CD14-positive monocyte (primary cell): ENCODE results near the gene BMP2. TPM values are rescaled to one million over a fixed set of nuclear protein-coding genes. Genes with fewer than 3 reads are reported as not detected.

Source experiments
- DNase-seq, 3 donors: peaks; one replicate each; pipeline ENCODE4 v3.0.0-alpha.2; 2011 to 2022
- H2AFZ ChIP-seq: 2 replicates; pipeline ENCODE4 v1.6.0; 2012; ENCODE audit warnings: mild to moderate bottlenecking, low read depth, low read length, inconsistent platforms; ENCODE audit not compliant: insufficient read depth, poor library complexity, severe bottlenecking
- H3K27ac ChIP-seq, 2 donors: 1 replicate in 1 of 2; 2 replicates in 1 of 2; pipeline ENCODE4 v1.5.1; 2012 to 2013; ENCODE audit warnings: low read length in 2 of 2, control low read depth in 1 of 2, inconsistent platforms in 1 of 2, low read depth in 1 of 2, mild to moderate bottlenecking in 1 of 2
- H3K27me3 ChIP-seq, 2 donors: one replicate each; pipeline versions ENCODE4 v1.6.0 to v1.6.1; 2011 to 2013; ENCODE audit warnings: low read length in 2 of 2; ENCODE audit not compliant: control insufficient read depth in 2 of 2, insufficient read depth in 2 of 2
- H3K36me3 ChIP-seq, 2 donors: replicated peaks in 1 of 2; 1 replicate in 1 of 2; 2 replicates in 1 of 2; pipeline versions ENCODE4 v1.5.1 to v1.6.1; 2012 to 2013; ENCODE audit warnings: low read length in 2 of 2, control low read depth in 1 of 2, inconsistent platforms in 1 of 2, mild to moderate bottlenecking in 1 of 2; ENCODE audit not compliant: insufficient read depth in 2 of 2, control insufficient read depth in 1 of 2
- H3K4me1 ChIP-seq, 2 donors: 1 replicate in 1 of 2; 2 replicates in 1 of 2; pipeline versions ENCODE4 v1.5.1 to v1.6.1; 2012 to 2013; ENCODE audit warnings: low read length in 2 of 2, control low read depth in 1 of 2, inconsistent platforms in 1 of 2, mild to moderate bottlenecking in 1 of 2, moderate library complexity in 1 of 2; ENCODE audit not compliant: insufficient read depth in 2 of 2, control insufficient read depth in 1 of 2
- H3K4me2 ChIP-seq: replicated peaks from 2 replicates; pipeline ENCODE3; 2012; ENCODE audit warnings: low read length, moderate library complexity, mild to moderate bottlenecking; ENCODE audit not compliant: poor library complexity, severe bottlenecking; ENCODE audit errors: extremely low read depth
- H3K4me3 ChIP-seq, 3 experiments: fragments of 200-600 bp in 1 of 3; sonication (generic) in 1 of 3; replicated peaks in 1 of 3; 1 replicate in 2 of 3; 2 replicates in 1 of 3; pipeline ENCODE4 v1.5.1; 2011 to 2013; ENCODE audit warnings: low read length in 3 of 3, mild to moderate bottlenecking in 3 of 3, control low read depth in 2 of 3, low read depth in 2 of 3, inconsistent platforms in 1 of 3, moderate library complexity in 1 of 3
- H3K79me2 ChIP-seq: 2 replicates; pipeline ENCODE4 v1.6.0; 2012; ENCODE audit warnings: mild to moderate bottlenecking, control low read depth, inconsistent platforms, low read length, moderate library complexity; ENCODE audit not compliant: insufficient read depth
- H3K9ac ChIP-seq: 2 replicates; pipeline ENCODE4 v1.6.0; 2017; ENCODE audit warnings: low read length, mild to moderate bottlenecking; ENCODE audit not compliant: insufficient read depth, poor library complexity, severe bottlenecking
- H3K9me3 ChIP-seq, 2 donors: replicated peaks in 1 of 2; 1 replicate in 1 of 2; 2 replicates in 1 of 2; pipeline versions ENCODE4 v1.5.1 to v1.6.1; 2012 to 2013; ENCODE audit warnings: low read length in 2 of 2, control low read depth in 1 of 2; ENCODE audit not compliant: control insufficient read depth in 1 of 2, insufficient read depth in 1 of 2
- H4K20me1 ChIP-seq: 2 replicates; pipeline ENCODE4 v1.6.0; 2012; ENCODE audit warnings: mild to moderate bottlenecking, low read length, control low read depth, moderate library complexity; ENCODE audit not compliant: insufficient read depth
- H3K27ac Mint-ChIP-seq, 7 donors: one replicate each; pipeline ENCODE4 v1.8.0; 2020; ENCODE audit warnings: mild to moderate bottlenecking in 7 of 7, mixed read lengths in 7 of 7, moderate library complexity in 6 of 7, inconsistent platforms in 2 of 7
- H3K27me3 Mint-ChIP-seq, 3 donors: one replicate each; pipeline ENCODE4 v1.8.0; 2021 to 2022; ENCODE audit warnings: low read depth in 3 of 3, mild to moderate bottlenecking in 3 of 3, mixed read lengths in 3 of 3, moderate library complexity in 3 of 3, inconsistent platforms in 1 of 3
- H3K36me3 Mint-ChIP-seq, 2 donors: one replicate each; pipeline ENCODE4 v1.8.0; 2020; ENCODE audit warnings: mixed read lengths in 2 of 2, inconsistent platforms in 1 of 2, mild to moderate bottlenecking in 1 of 2
- H3K4me1 Mint-ChIP-seq: one replicate; pipeline ENCODE4 v1.8.0; 2020; ENCODE audit warnings: mild to moderate bottlenecking, mixed read lengths
- H3K4me3 Mint-ChIP-seq, 2 donors: one replicate each; pipeline ENCODE4 v1.8.0; 2020; ENCODE audit warnings: mild to moderate bottlenecking in 2 of 2, mixed read lengths in 2 of 2, moderate library complexity in 1 of 2
- H3K9me3 Mint-ChIP-seq, 7 donors: one replicate each; pipeline ENCODE4 v1.8.0; 2020 to 2022; ENCODE audit warnings: mixed read lengths in 7 of 7, mild to moderate bottlenecking in 6 of 7, moderate library complexity in 6 of 7, inconsistent platforms in 2 of 7
- WGBS: methylation state at CpG from one replicate; pipeline ENCODE4 v1.1.5; 2013; ENCODE audit warnings: missing lambda C conversion rate; ENCODE audit not compliant: insufficient coverage; 5-methylcytosine and 5-hydroxymethylcytosine counted together
- intact Hi-C, 2 donors: fragments of 100-400 bp; cut with micrococcal nuclease; formaldehyde crosslinking; loops; one replicate each; pipeline versions ENCODE4 v1.15.0 to v1.15.1; 2023
- polyA plus RNA-seq, 3 donors: library from polyadenylated mRNA; depleted of rRNA in 1 of 3; unstranded in 2 of 3; stranded (reverse) in 1 of 3; fragments of 300-500 nt in 2 of 3; fragments of >200 nt in 1 of 3; fragmentation: Illumina TruSeq in 2 of 3; gene quantifications; 1 replicate in 2 of 3; 2 replicates in 1 of 3; pipeline ENCODE4 v1.2.3, GENCODE V29; 2012 to 2021
- TF ChIP-seq, protein P1 (sequence below): fragments of 200-600 bp; IDR thresholded peaks from one replicate; pipeline ENCODE4 v1.8.0; 2022; ENCODE audit warnings: antibody characterized with exemption, mild to moderate bottlenecking

BMP2 gene
- polyA plus RNA-seq, 3 donors, result 0.07 TPM; not detected in 2

GRCh38 chr20:6766433-6766832 lies 1.1 kb upstream of the BMP2 start:
- H3K27ac ChIP-seq, result no peak overlapping the region
- H3K27me3 ChIP-seq, result peaks cover 54 to 65% of the 10 kb centered on the region in 2 donors
- no peaks in the 10 kb centered on the region for H4K20me1 ChIP-seq
- H3K4me3 ChIP-seq, result no peak overlapping the region
- H3K36me3 ChIP-seq, result no peaks in the 10 kb centered on the region
- H3K27ac Mint-ChIP-seq, result no peak overlapping the region
- H3K4me1 Mint-ChIP-seq, result peaks cover 15% of the 10 kb centered on the region
- no peaks in the 10 kb centered on the region for H3K79me2 ChIP-seq
- H3K9me3 ChIP-seq, result peaks cover 4 to 21% of the 10 kb centered on the region in 2 donors
- H3K4me3 Mint-ChIP-seq, result peak overlapping the region in 1 of 2 donors; percentile 79
- H3K4me1 ChIP-seq, result peaks cover 10 to 16% of the 10 kb centered on the region in 2 donors
- no peak overlapping the region for H3K9ac ChIP-seq
- H3K27me3 Mint-ChIP-seq, result peaks cover 48 to 70% (median 53%) of the 10 kb centered on the region in 3 donors
- H3K9me3 Mint-ChIP-seq, result peaks cover 0 to 12% (median 2%) of the 10 kb centered on the region in 7 donors
- no peak overlapping the region for H2AFZ ChIP-seq
- WGBS, result 91% methylated on average over 4 of the region's 9 CpGs
- no peak overlapping the region for H3K4me2 ChIP-seq
- H3K36me3 Mint-ChIP-seq, result peaks cover 4 to 7% of the 10 kb centered on the region in 2 donors
- TF ChIP-seq, protein P1, sequence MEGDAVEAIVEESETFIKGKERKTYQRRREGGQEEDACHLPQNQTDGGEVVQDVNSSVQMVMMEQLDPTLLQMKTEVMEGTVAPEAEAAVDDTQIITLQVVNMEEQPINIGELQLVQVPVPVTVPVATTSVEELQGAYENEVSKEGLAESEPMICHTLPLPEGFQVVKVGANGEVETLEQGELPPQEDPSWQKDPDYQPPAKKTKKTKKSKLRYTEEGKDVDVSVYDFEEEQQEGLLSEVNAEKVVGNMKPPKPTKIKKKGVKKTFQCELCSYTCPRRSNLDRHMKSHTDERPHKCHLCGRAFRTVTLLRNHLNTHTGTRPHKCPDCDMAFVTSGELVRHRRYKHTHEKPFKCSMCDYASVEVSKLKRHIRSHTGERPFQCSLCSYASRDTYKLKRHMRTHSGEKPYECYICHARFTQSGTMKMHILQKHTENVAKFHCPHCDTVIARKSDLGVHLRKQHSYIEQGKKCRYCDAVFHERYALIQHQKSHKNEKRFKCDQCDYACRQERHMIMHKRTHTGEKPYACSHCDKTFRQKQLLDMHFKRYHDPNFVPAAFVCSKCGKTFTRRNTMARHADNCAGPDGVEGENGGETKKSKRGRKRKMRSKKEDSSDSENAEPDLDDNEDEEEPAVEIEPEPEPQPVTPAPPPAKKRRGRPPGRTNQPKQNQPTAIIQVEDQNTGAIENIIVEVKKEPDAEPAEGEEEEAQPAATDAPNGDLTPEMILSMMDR, result no peak
- intact Hi-C loops, result loop anchor here in 1 of 2 donors (5.0 to 10.0 kb wide), 2 partner anchors 326 to 518 kb away; no protein-coding TSS in a partner anchor
- no peak for DNase-seq

GRCh38 chr20:6767126-6767535 lies 355 bp upstream of the BMP2 start:
- Histone ChIP-seq H3K36me3 (no peaks in the 10 kb centered on the region), H3K79me2 (no peaks in the 10 kb centered on the region), H3K27ac (no peak overlapping the region), H3K9ac (no peak overlapping the region), H3K27me3 (peaks cover 61 to 68% of the 10 kb centered on the region in 2 donors), H2AFZ (no peak overlapping the region), H3K4me3 (peak overlapping the region; percentile 24 to 70 (median 54)), H3K4me2 (peak overlapping the region; percentile 80), H4K20me1 (no peaks in the 10 kb centered on the region), H3K9me3 (peaks cover 4 to 21% of the 10 kb centered on the region in 2 donors), H3K4me1 (peaks cover 10 to 16% of the 10 kb centered on the region in 2 donors)
- Mint-ChIP-seq H3K27ac (no peak overlapping the region), H3K4me3 (peak overlapping the region; percentile 74 to 84), H3K4me1 (peaks cover 15% of the 10 kb centered on the region), H3K27me3 (peaks cover 55 to 76% (median 56%) of the 10 kb centered on the region in 3 donors), H3K9me3 (peaks cover 0 to 12% (median 2%) of the 10 kb centered on the region in 7 donors), H3K36me3 (peaks cover 4 to 7% of the 10 kb centered on the region in 2 donors)
- intact Hi-C loops, result loop anchor here in 1 of 2 donors (5.0 to 10.0 kb wide), 2 partner anchors 325 to 518 kb away; no protein-coding TSS in a partner anchor
- TF ChIP-seq, protein P1, result no peak
- 0% methylated on average over 23 of the region's 26 CpGs for WGBS
- no peak for DNase-seq
